Muscle layer of duodenum (tissue), 2 donors: ENCODE measurements around the gene TMCO4.
"Not testable (repeated sequence)": the region's sequence is repeated elsewhere in the genome, so short reads cannot be mapped to it uniquely, and the experiment has no call there.

Experiments used
- H3K27ac ChIP-seq: one replicate; pipeline ENCODE4 v1.7.0; 2013; ENCODE audit warnings: mild to moderate bottlenecking, low read length
- H3K27me3 ChIP-seq: one replicate; pipeline ENCODE4 v1.7.0; 2013; ENCODE audit warnings: low read depth, mild to moderate bottlenecking, control low read depth, low read length
- H3K36me3 ChIP-seq, 2 donors: one replicate each; pipeline ENCODE4 v1.7.0; 2013; ENCODE audit warnings: low read length in 2 of 2, control low read depth in 1 of 2, mild to moderate bottlenecking in 1 of 2; ENCODE audit not compliant: insufficient read depth in 2 of 2, control insufficient read depth in 1 of 2
- H3K4me1 ChIP-seq, 2 donors: one replicate each; pipeline ENCODE4 v1.7.0; 2013; ENCODE audit warnings: low read length in 2 of 2, mild to moderate bottlenecking in 2 of 2, control low read depth in 1 of 2, moderate library complexity in 1 of 2; ENCODE audit not compliant: insufficient read depth in 2 of 2, control insufficient read depth in 1 of 2
- H3K4me3 ChIP-seq, 2 donors: one replicate each; pipeline ENCODE4 v1.7.0; 2013; ENCODE audit warnings: low read length in 2 of 2, low read depth in 1 of 2, mild to moderate bottlenecking in 1 of 2
- H3K9me3 ChIP-seq, 2 donors: one replicate each; pipeline ENCODE4 v1.7.0; 2013; ENCODE audit warnings: low read length in 2 of 2, control low read depth in 1 of 2, mild to moderate bottlenecking in 1 of 2; ENCODE audit not compliant: control insufficient read depth in 1 of 2
- donor health status: healthy.

TMCO4 gene

GRCh38 chr1:19799230-19800075, at the start of gene TMCO4:
Gene TMCO4 (minus strand): TSS chr1:19799916. CDS start chr1:19780758, 19,158 bp downstream.
- Histone ChIP-seq H3K4me3 (peak within 1 kb of the TSS; percentile 79 to 93), H3K27ac (peak within 1 kb of the TSS; percentile 84), H3K36me3 (peaks cover 0 to 4% of the 10 kb centered on the region in 2 donors), H3K4me1 (peaks cover 4 to 9% of the 10 kb centered on the region in 2 donors), H3K27me3 (no peaks in the 10 kb centered on the region), H3K9me3 (no peaks in the 10 kb centered on the region)

GRCh38 chr1:19849307-19849706, 49.6 kb upstream of the TMCO4 start:
- H3K4me3 ChIP-seq, H3K9me3 ChIP-seq, H3K4me1 ChIP-seq, H3K27me3 ChIP-seq, H3K36me3 ChIP-seq, H3K27ac ChIP-seq: not testable (repeated sequence)

- not testable (repeated sequence) for H3K4me3 ChIP-seq, H3K4me1 ChIP-seq, H3K9me3 ChIP-seq, H3K27ac ChIP-seq, H3K36me3 ChIP-seq, H3K27me3 ChIP-seq
Observed at GRCh38 chr1:19847334-19847733, 47.6 kb upstream of the TMCO4 start.

- Histone ChIP-seq H3K4me1 (no peaks in the 10 kb centered on the region), H3K4me3 (no peak overlapping the region), H3K27ac (no peak overlapping the region), H3K36me3 (no peaks in the 10 kb centered on the region), H3K27me3 (no peaks in the 10 kb centered on the region), H3K9me3 (no peaks in the 10 kb centered on the region)
Observed at GRCh38 chr1:19846338-19846737, 46.6 kb upstream of the TMCO4 start.

- H3K4me3 ChIP-seq, result no peak overlapping the region
- H3K9me3 ChIP-seq, result no peaks in the 10 kb centered on the region
- H3K4me1 ChIP-seq, result no peaks in the 10 kb centered on the region
- no peaks in the 10 kb centered on the region for H3K27me3 ChIP-seq
- H3K27ac ChIP-seq, result no peak overlapping the region
- H3K36me3 ChIP-seq, result no peaks in the 10 kb centered on the region
Observed at GRCh38 chr1:19845555-19845954, 45.8 kb upstream of the TMCO4 start.

GRCh38 chr1:19844731-19845495, 45.2 kb upstream of the TMCO4 start:
- Histone ChIP-seq H3K4me1 (no peaks in the 10 kb centered on the region), H3K9me3 (no peaks in the 10 kb centered on the region), H3K4me3 (no peak overlapping the region), H3K27me3 (no peaks in the 10 kb centered on the region), H3K27ac (no peak overlapping the region), H3K36me3 (no peaks in the 10 kb centered on the region)

GRCh38 chr1:19840228-19840627, 40.5 kb upstream of the TMCO4 start:
- H3K27me3 ChIP-seq, result no peaks in the 10 kb centered on the region
- H3K36me3 ChIP-seq, result no peaks in the 10 kb centered on the region
- H3K4me1 ChIP-seq, result no peaks in the 10 kb centered on the region
- no peak overlapping the region for H3K27ac ChIP-seq
- H3K9me3 ChIP-seq, result no peaks in the 10 kb centered on the region
- H3K4me3 ChIP-seq, result no peak overlapping the region

- Histone ChIP-seq H3K9me3 (no peaks in the 10 kb centered on the region), H3K27ac (no peak overlapping the region), H3K4me1 (no peaks in the 10 kb centered on the region), H3K4me3 (no peak overlapping the region), H3K27me3 (no peaks in the 10 kb centered on the region), H3K36me3 (no peaks in the 10 kb centered on the region)
Observed at GRCh38 chr1:19837866-19838265, 38.1 kb upstream of the TMCO4 start.

- peaks cover 0 to 5% of the 10 kb centered on the region in 2 donors for H3K9me3 ChIP-seq
- no peaks in the 10 kb centered on the region for H3K27me3 ChIP-seq
- H3K4me3 ChIP-seq, result no peak overlapping the region
- no peak overlapping the region for H3K27ac ChIP-seq
- H3K36me3 ChIP-seq, result no peaks in the 10 kb centered on the region
- no peaks in the 10 kb centered on the region for H3K4me1 ChIP-seq
Observed at GRCh38 chr1:19835578-19835977, 35.9 kb upstream of the TMCO4 start.

- Histone ChIP-seq H3K4me3 (no peak overlapping the region), H3K4me1 (no peaks in the 10 kb centered on the region), H3K36me3 (no peaks in the 10 kb centered on the region), H3K27me3 (no peaks in the 10 kb centered on the region), H3K27ac (no peak overlapping the region), H3K9me3 (peaks cover 0 to 5% of the 10 kb centered on the region in 2 donors)
Observed at GRCh38 chr1:19831441-19831840, 31.7 kb upstream of the TMCO4 start.

- Histone ChIP-seq H3K4me1 (no peaks in the 10 kb centered on the region), H3K36me3 (no peaks in the 10 kb centered on the region), H3K27me3 (no peaks in the 10 kb centered on the region), H3K27ac (no peak overlapping the region), H3K4me3 (no peak overlapping the region), H3K9me3 (peaks cover 0 to 5% of the 10 kb centered on the region in 2 donors)
Observed at GRCh38 chr1:19828546-19828945, 28.8 kb upstream of the TMCO4 start.
